GM18519 (cell line): Measurements from ENCODE around the gene PSME3IP1.

Experiments
- ATAC-seq: cut with Tn5 transposase; IDR thresholded peaks from one replicate; pipeline ENCODE4 v1.9.1; 2021; ENCODE audit warnings: mild to moderate bottlenecking, moderate library complexity; ENCODE audit not compliant: unreplicated experiment, low FRiP score

The PSME3IP1 gene

GRCh38 chr16:57104706-57105105, 81.1 kb downstream of the PSME3IP1 start:
- no peak for ATAC-seq

DNA sequence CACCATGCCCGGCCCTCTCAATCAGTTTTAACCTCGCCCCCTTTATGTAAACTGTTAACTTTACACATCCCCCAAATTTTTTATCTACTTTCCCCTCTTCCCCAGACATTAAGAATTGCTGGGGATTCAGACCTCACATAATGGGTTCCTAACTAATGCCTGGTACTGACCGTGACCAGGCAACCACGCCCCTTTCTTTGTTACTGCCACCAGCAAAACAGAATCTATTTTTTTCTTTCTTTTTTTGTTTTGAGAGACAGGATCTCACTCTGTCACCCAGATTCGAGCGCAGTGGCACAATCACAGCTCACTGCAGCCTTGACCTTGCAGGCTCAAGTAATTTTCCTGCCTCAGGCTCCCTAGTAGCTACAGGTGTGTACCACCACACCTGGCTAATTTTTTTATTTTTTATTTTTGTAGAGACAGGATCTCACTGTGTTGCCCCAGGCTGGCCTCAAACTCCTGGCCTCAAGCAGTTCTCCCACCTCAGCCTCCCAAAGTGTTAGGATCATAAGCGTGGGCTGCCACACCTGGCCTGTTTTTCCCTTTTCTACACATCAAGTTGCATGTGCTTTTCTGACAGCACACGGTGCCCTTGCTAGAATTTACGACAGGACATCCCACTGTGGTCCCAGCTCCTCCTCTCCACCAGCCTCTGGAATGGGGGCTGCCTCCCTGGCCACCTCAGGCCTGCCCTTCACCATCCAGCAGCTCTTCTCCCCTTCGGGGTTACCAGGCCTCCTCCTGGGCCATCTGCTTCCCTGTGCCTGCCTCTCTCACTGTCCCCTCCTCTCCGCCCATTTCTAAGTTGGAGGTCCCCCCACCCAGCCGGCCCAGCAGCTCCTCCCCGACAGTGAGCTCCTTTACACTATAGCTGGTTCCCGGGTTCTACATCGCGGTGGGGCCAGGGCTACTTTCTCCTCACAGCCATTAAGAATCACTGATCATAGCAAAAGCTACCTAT, 82.7 kb downstream of the PSME3IP1 start:
- ATAC-seq: no peak
